Neural cell (in vitro differentiated cells): ENCODE results near the gene STK38L. TPM values are rescaled to one million over a fixed set of nuclear protein-coding genes. Genes with fewer than 3 reads are reported as not detected.
"Not testable (repeated sequence)": the region's sequence is repeated elsewhere in the genome, so short reads cannot be mapped to it uniquely, and the experiment has no call there.

Experiments
- H2AFZ ChIP-seq: fragments of 200-600, 300-800 bp; sonication (generic), shearing (Covaris generic); 2 replicates; pipeline ENCODE4 v1.6.0; 2014; ENCODE audit warnings: low read depth, mild to moderate bottlenecking, antibody characterized with exemption, low read length, moderate library complexity
- H3F3A ChIP-seq: fragments of 200-600 bp; shearing (Covaris generic); 2 replicates; pipeline ENCODE4 v1.6.1; 2016; ENCODE audit warnings: mild to moderate bottlenecking, moderate library complexity, mixed read lengths, antibody characterized with exemption, low read length; ENCODE audit not compliant: insufficient read depth, poor library complexity, severe bottlenecking
- H3K27ac ChIP-seq: fragments of 200-600, 300-800 bp; sonication (generic), shearing (Covaris generic); 2 replicates; pipeline ENCODE4 v1.5.1; 2014; ENCODE audit warnings: mild to moderate bottlenecking, low read length, moderate library complexity
- H3K27me3 ChIP-seq: fragments of 300-800, 200-600 bp; sonication (generic), shearing (Covaris generic); 2 replicates; pipeline ENCODE4 v1.6.0; 2014; ENCODE audit warnings: mild to moderate bottlenecking, low read depth, low read length, moderate library complexity; ENCODE audit not compliant: insufficient read depth
- H3K36me3 ChIP-seq: fragments of 300-800, 200-600 bp; sonication (generic), shearing (Covaris generic); 2 replicates; pipeline ENCODE4 v1.5.1; 2014; ENCODE audit warnings: mild to moderate bottlenecking, antibody characterized with exemption, low read length, moderate library complexity; ENCODE audit not compliant: insufficient read depth
- H3K4me2 ChIP-seq: fragments of 300-800, 200-600 bp; sonication (generic), shearing (Covaris generic); 2 replicates; pipeline ENCODE4 v1.6.0; 2014; ENCODE audit warnings: mild to moderate bottlenecking, low read length
- H3K4me3 ChIP-seq: fragments of 300-800, 200-600 bp; sonication (generic), shearing (Covaris generic); 2 replicates; pipeline ENCODE4 v1.5.1; 2014; ENCODE audit warnings: mild to moderate bottlenecking, low read length, moderate library complexity
- H3K79me2 ChIP-seq: fragments of 200-600 bp; shearing (Covaris generic); replicated peaks from 2 replicates; pipeline ENCODE4 v1.6.0; 2014; ENCODE audit warnings: mild to moderate bottlenecking, low read length, moderate library complexity; ENCODE audit not compliant: insufficient read depth
- H3K9ac ChIP-seq: fragments of 300-800, 200-600 bp; sonication (generic), shearing (Covaris generic); 2 replicates; pipeline ENCODE4 v1.6.1; 2016; ENCODE audit warnings: mild to moderate bottlenecking, low read length, mixed read lengths
- H3K9me2 ChIP-seq: fragments of 200-600 bp; shearing (Covaris generic); 2 replicates; pipeline ENCODE4 v1.6.1; 2016; ENCODE audit warnings: mild to moderate bottlenecking, low read length, mixed read lengths; ENCODE audit not compliant: insufficient read depth
- H3K9me3 ChIP-seq: fragments of 200-600, 300-800 bp; sonication (generic), shearing (Covaris generic); 2 replicates; pipeline ENCODE4 v1.6.1; 2016; ENCODE audit warnings: mild to moderate bottlenecking, mixed run types, low read length, moderate library complexity, mixed read lengths
- H4K20me1 ChIP-seq: fragments of 200-600 bp; shearing (Covaris generic); 2 replicates; pipeline ENCODE4 v1.6.1; 2016; ENCODE audit warnings: mild to moderate bottlenecking, mixed run types; ENCODE audit not compliant: insufficient read depth
- CTCF ChIP-seq: fragments of 450-650 bp; IDR thresholded peaks from 2 replicates; pipeline ENCODE4 v1.5.1; 2014; ENCODE audit warnings: antibody characterized with exemption, mild to moderate bottlenecking, moderate library complexity; ENCODE audit not compliant: poor library complexity, severe bottlenecking
- EP300 ChIP-seq: fragments of 450-650 bp; conservative IDR thresholded peaks from 2 replicates; pipeline ENCODE4 v1.6.1; 2014; ENCODE audit warnings: antibody characterized with exemption, mild to moderate bottlenecking, moderate library complexity; ENCODE audit not compliant: poor library complexity, severe bottlenecking
- EZH2 ChIP-seq: fragments of 200-600, 300-800 bp; shearing (Covaris generic), sonication (generic); IDR thresholded peaks from 2 replicates; pipeline ENCODE4 v1.6.1; 2014; ENCODE audit warnings: antibody characterized with exemption, low read length, borderline replicate concordance, mild to moderate bottlenecking; ENCODE audit not compliant: insufficient read depth, poor library complexity, severe bottlenecking
- MXI1 ChIP-seq: fragments of 450-650 bp; conservative IDR thresholded peaks from 2 replicates; pipeline ENCODE4 v1.6.1; 2014; ENCODE audit warnings: antibody characterized with exemption, mild to moderate bottlenecking; ENCODE audit not compliant: poor library complexity, severe bottlenecking
- POLR2AphosphoS5 ChIP-seq: IDR thresholded peaks from 2 replicates; pipeline ENCODE4 v1.6.1; 2012
- RAD21 ChIP-seq: fragments of 450-650 bp; conservative IDR thresholded peaks from 2 replicates; pipeline ENCODE4 v1.6.1; 2014; ENCODE audit warnings: antibody characterized with exemption, mild to moderate bottlenecking, moderate library complexity
- REST ChIP-seq: IDR thresholded peaks from 2 replicates; pipeline ENCODE4 v1.6.1; 2012; ENCODE audit warnings: borderline replicate concordance
- SMC3 ChIP-seq: fragments of 450-650 bp; conservative IDR thresholded peaks from 2 replicates; pipeline ENCODE4 v1.6.1; 2014; ENCODE audit warnings: antibody characterized with exemption, mild to moderate bottlenecking, moderate library complexity; ENCODE audit not compliant: poor library complexity
- TAF1 ChIP-seq: IDR thresholded peaks from 2 replicates; pipeline ENCODE4 v1.6.1; 2012; ENCODE audit warnings: low read depth
- polyA plus RNA-seq: library from polyadenylated mRNA; depleted of rRNA; stranded (reverse); fragments of >200 nt; gene quantifications from 2 replicates; pipeline ENCODE4 v1.2.3, GENCODE V29; 2014

STK38L gene
- polyA plus RNA-seq, 1 donor from 2014 or later: 31.5 TPM

- Histone ChIP-seq H3K9me2 (no peaks in the 10 kb centered on the region), H3K36me3 (no peaks in the 10 kb centered on the region), H3K4me3 (no peak overlapping the region), H2AFZ (no peak overlapping the region), H4K20me1 (no peaks in the 10 kb centered on the region), H3K27me3 (no peaks in the 10 kb centered on the region), H3K9ac (no peak overlapping the region), H3K79me2 (no peaks in the 10 kb centered on the region), H3K4me2 (no peak overlapping the region), H3K27ac (no peak overlapping the region), H3K9me3 (no peaks in the 10 kb centered on the region), H3F3A (no peaks in the 10 kb centered on the region)
- no peak for TF ChIP-seq POLR2AphosphoS5
- TF ChIP-seq EZH2: no peak
- no peak for TF ChIP-seq CTCF
- TF ChIP-seq REST: no peak
- TF ChIP-seq RAD21: no peak
- no peak for TF ChIP-seq EP300
- no peak for TF ChIP-seq TAF1
Observed at GRCh38 chr12:27229367-27229766, 14.7 kb upstream of the STK38L start.

- not testable (repeated sequence) for H3K27me3 ChIP-seq, H3K9ac ChIP-seq, H3K27ac ChIP-seq, H3K79me2 ChIP-seq, H3K9me3 ChIP-seq, H3K36me3 ChIP-seq, H4K20me1 ChIP-seq, H3K4me3 ChIP-seq, H3K9me2 ChIP-seq, H3K4me2 ChIP-seq, H2AFZ ChIP-seq, H3F3A ChIP-seq
Observed at GRCh38 chr12:27231374-27231773, 12.7 kb upstream of the STK38L start.

GRCh38 chr12:27233814-27234213 lies 10.3 kb upstream of the STK38L start:
- Histone ChIP-seq H4K20me1 (no peaks in the 10 kb centered on the region), H3K79me2 (no peaks in the 10 kb centered on the region), H3F3A (no peaks in the 10 kb centered on the region), H3K27ac (no peak overlapping the region), H3K27me3 (no peaks in the 10 kb centered on the region), H3K36me3 (no peaks in the 10 kb centered on the region), H3K9ac (no peak overlapping the region), H3K9me3 (no peaks in the 10 kb centered on the region), H3K4me2 (no peak overlapping the region), H3K9me2 (no peaks in the 10 kb centered on the region), H2AFZ (no peak overlapping the region), H3K4me3 (no peak overlapping the region)
- TF ChIP-seq POLR2AphosphoS5 (no peak), EZH2 (no peak), RAD21 (no peak), EP300 (no peak), CTCF (no peak), MXI1 (no peak), REST (no peak), TAF1 (no peak), SMC3 (no peak)
